ENCODE measurements around the gene THSD1. TPM values are rescaled to one million over a fixed set of nuclear protein-coding genes. Genes with fewer than 3 reads are reported as not detected.

THSD1 gene
- total and polyA plus RNA-seq, 10 of the 15 experiments (the other 5 are each of a cell fraction or from before 2014, with no cell fraction given), result 0.03 to 0.20 (median 0.13) TPM; not detected in 2

- TF ChIP-seq HSF1 (IDR thresholded peaks at IDR 0.05; ENCODE audit: low read depth, low read length) (no peak), STAT1 (conservative IDR thresholded peaks at IDR 0.05) (no peak), MEF2A (IDR thresholded peaks at IDR 0.05; ENCODE audit: insufficient read depth, low read depth, low read length) (peak; percentile 83), SRF (IDR thresholded peaks at IDR 0.05; ENCODE audit: low read depth in 2 of 2, low read length in 2 of 2) (0 out of 4 replicates have a peak, but pooled peaks of 1 of the 2 experiments have one; percentile 18), ZNF274 (IDR thresholded peaks at IDR 0.05; ENCODE audit: insufficient read depth, insufficient read length) (no peak), CHD4 (IDR thresholded peaks at IDR 0.05) (no peak), RB1 (IDR thresholded peaks at IDR 0.05; ENCODE audit: borderline replicate concordance) (no peak), RCOR1 (conservative IDR thresholded peaks at IDR 0.05; ENCODE audit: low read depth, low read length) (no peak; the same call in 1 of the 2 replicates), ELK1 (IDR thresholded peaks at IDR 0.05; ENCODE audit: low read depth, low read length) (no peak), MTA2 (IDR thresholded peaks at IDR 0.05; ENCODE audit: low read depth) (no peak), KAT2A (conservative IDR thresholded peaks at IDR 0.05; ENCODE audit: control insufficient read depth, low read depth, low read length) (no peak), GATAD2B (conservative IDR thresholded peaks at IDR 0.05; ENCODE audit: low read depth) (no peak), MXI1 (IDR thresholded peaks at IDR 0.05; ENCODE audit: low read depth, low read length) (peak; percentile 47; the same call in 1 of the 2 replicates), CEBPZ (IDR thresholded peaks at IDR 0.05; ENCODE audit: low read depth, low read length) (no peak), MEF2B (IDR thresholded peaks at IDR 0.05; ENCODE audit: partially characterized antibody, poor library complexity, severe bottlenecking) (peak; percentile 84), E2F4 (IDR thresholded peaks at IDR 0.05; ENCODE audit: low read depth, low read length) (no peak), POU2F2 (IDR thresholded peaks at IDR 0.05; ENCODE audit: borderline replicate concordance, low read depth, low read length) (peak; percentile 30; the same call in 1 of the 3 replicates), FOXK2 (IDR thresholded peaks at IDR 0.05) (no peak), BCL11A (IDR thresholded peaks at IDR 0.05; ENCODE audit: low read depth, low read length) (0 out of 2 replicates have a peak, but pooled peaks have one; percentile 43), ZBED1 (IDR thresholded peaks at IDR 0.05; ENCODE audit: borderline replicate concordance) (no peak), IRF4 (IDR thresholded peaks at IDR 0.05; ENCODE audit: low read depth, low read length) (0 out of 2 replicates have a peak, but pooled peaks have one; percentile 32), USF2 (IDR thresholded peaks at IDR 0.05; ENCODE audit: borderline replicate concordance, low read depth, low read length) (no peak; the same call in 1 of the 2 replicates), MYB (IDR thresholded peaks at IDR 0.05; ENCODE audit: borderline replicate concordance, low read depth, low read length) (no peak), ATF7 (IDR thresholded peaks at IDR 0.05; ENCODE audit: low read depth) (0 out of 2 replicates have a peak, but pooled peaks have one; percentile 27), NRF1 (conservative IDR thresholded peaks at IDR 0.05; ENCODE audit: low read depth, low read length) (no peak)
Observed at GRCh38 chr13:52454459-52454819, 48.5 kb upstream of the THSD1 start (continued).
